HT-29 (cell line): ENCODE data around the gene DHH. TPM values are rescaled to one million over a fixed set of nuclear protein-coding genes. Genes with fewer than 3 reads are reported as not detected.

ENCODE experiments used
- small RNA-seq: library from RNA; depleted of rRNA; stranded (forward); fragments of <200 nt; gene quantifications from one replicate; pipeline ENCODE3, GENCODE V24; 2014
- total RNA-seq: library from RNA; depleted of rRNA; stranded (reverse); fragments of >200 nt; shearing (Covaris generic); gene quantifications from 2 replicates; pipeline ENCODE4 v1.2.3, GENCODE V29; 2014; rRNA removed

Gene DHH
- total RNA-seq, 1 experiment from 2014 or later, result 0.28 TPM

Small RNA genes lying within 50 kb of the gene (small RNA-seq; reads per million reads assigned to genes)
- gene RF00019, result not detected

Other genes with a start within 250 kb of the DHH start
- gene DDX23, start 242.6 kb downstream of the DHH start, total RNA-seq, result 103 and 104 TPM in 2 replicates
- gene RND1, start 228.9 kb downstream of the DHH start, total RNA-seq, result 8.7 and 9.8 TPM in 2 replicates
- gene FKBP11, start 169.3 kb downstream of the DHH start, total RNA-seq, result 16.5 and 19.1 TPM in 2 replicates
- 76.3 and 76.9 TPM in 2 replicates for gene ARF3, start 137.3 kb downstream of the DHH start, total RNA-seq
- 0.16 and 0.71 TPM in 2 replicates for gene WNT10B, start 123.1 kb downstream of the DHH start, total RNA-seq
- not detected in 2 replicates for gene WNT1, start 116.5 kb downstream of the DHH start, total RNA-seq
- 0.66 and 0.83 TPM in 2 replicates for gene DDN, start 95.4 kb downstream of the DHH start, total RNA-seq
- gene PRKAG1, start 76.0 kb downstream of the DHH start, total RNA-seq, result 38.4 and 50.4 TPM in 2 replicates
- gene KMT2D, start 34.0 kb downstream of the DHH start, total RNA-seq, result 28.3 and 32.4 TPM in 2 replicates
- 1.4 and 1.7 TPM in 2 replicates for gene RHEBL1, start 24.8 kb downstream of the DHH start, total RNA-seq
- 16.1 and 24.6 TPM in 2 replicates for gene LMBR1L, start 16.0 kb upstream of the DHH start, total RNA-seq
- gene TUBA1B, start 36.6 kb upstream of the DHH start, total RNA-seq, result 2,713 and 2,908 TPM in 2 replicates
- 6.1 and 7.3 TPM in 2 replicates for gene TUBA1A, start 94.3 kb upstream of the DHH start, total RNA-seq
- 978 and 1,044 TPM in 2 replicates for gene TUBA1C, start 170.3 kb upstream of the DHH start, total RNA-seq
- not detected in 2 replicates for gene PRPH, start 200.3 kb upstream of the DHH start, total RNA-seq
- gene TROAP, start 228.5 kb upstream of the DHH start, total RNA-seq, result 65.3 and 71.4 TPM in 2 replicates
- gene C1QL4, start 242.4 kb upstream of the DHH start, total RNA-seq, result not detected in 2 replicates